HFFc6 (cell line): ENCODE results near the gene MAPKAP1. TPM values are rescaled to one million over a fixed set of nuclear protein-coding genes. Genes with fewer than 3 reads are reported as not detected.
A peak's percentile ranks its signal among the peaks of the same experiment; 100 is the strongest.

Experiments
- DNase-seq: peaks from one replicate; pipeline ENCODE4 v3.0.0-alpha.2; 2018
- H3K27ac Mint-ChIP-seq: 2 replicates; pipeline ENCODE4 v1.8.0; 2020; ENCODE audit warnings: mild to moderate bottlenecking, mixed read lengths
- H3K27me3 Mint-ChIP-seq: 2 replicates; pipeline ENCODE4 v1.8.0; 2021; ENCODE audit warnings: mild to moderate bottlenecking, moderate library complexity, mixed read lengths; ENCODE audit not compliant: insufficient read depth
- H3K36me3 Mint-ChIP-seq: 2 replicates; pipeline ENCODE4 v1.8.0; 2021; ENCODE audit warnings: low read depth, mixed read lengths
- H3K4me1 Mint-ChIP-seq: 2 replicates; pipeline ENCODE4 v1.8.0; 2020; ENCODE audit warnings: low read depth, mixed read lengths
- H3K4me3 Mint-ChIP-seq: 2 replicates; pipeline ENCODE4 v1.8.0; 2020; ENCODE audit warnings: mild to moderate bottlenecking, moderate library complexity, mixed read lengths
- H3K9me3 Mint-ChIP-seq: 2 replicates; pipeline ENCODE4 v1.8.0; 2020; ENCODE audit warnings: mild to moderate bottlenecking, mixed read lengths
- CTCF ChIP-seq: fragments of 200-600 bp; sonication (generic); IDR thresholded peaks from 2 replicates; pipeline ENCODE4 v1.5.0; 2021; ENCODE audit warnings: antibody characterized with exemption, mild to moderate bottlenecking
- total RNA-seq, 6 experiments: library from RNA; stranded (reverse); fragmentation: NEBNext Ultra II Directional; extraction: Animal tissue kit (Norgen Biotek cat#: 25700); gene quantifications; 2 replicates in 1 of 6; 3 replicates in 5 of 6; pipeline ENCODE4 v1.2.3, GENCODE V29; 2021

The MAPKAP1 gene
- total RNA-seq, 6 experiments from 2014 or later, result 115 to 167 (median 130) TPM

GRCh38 chr9:125659201-125659840 is 47.7 kb downstream of the MAPKAP1 start:
- Mint-ChIP-seq H3K9me3 (no peaks in the 10 kb centered on the region), H3K36me3 (peaks cover 16% of the 10 kb centered on the region), H3K4me3 (no peak overlapping the region), H3K27ac (no peak overlapping the region), H3K4me1 (peaks cover 53% of the 10 kb centered on the region), H3K27me3 (no peaks in the 10 kb centered on the region; the same call in 1 of the 2 replicates)
- DNase-seq, result no peak
- TF ChIP-seq CTCF, result no peak

GRCh38 chr9:125656560-125656959 is 50.4 kb downstream of the MAPKAP1 start:
- TF ChIP-seq CTCF, result no peak
- peaks cover 19% of the 10 kb centered on the region for H3K36me3 Mint-ChIP-seq
- peak overlapping the region; percentile 85 for H3K27ac Mint-ChIP-seq
- H3K27me3 Mint-ChIP-seq, result no peaks in the 10 kb centered on the region; the same call in 1 of the 2 replicates
- peaks cover 61% of the 10 kb centered on the region for H3K4me1 Mint-ChIP-seq
- peak overlapping the region; percentile 69; the same call in 1 of the 2 replicates for H3K4me3 Mint-ChIP-seq
- no peak for DNase-seq
- no peaks in the 10 kb centered on the region for H3K9me3 Mint-ChIP-seq

- Mint-ChIP-seq H3K4me1 (peaks cover 66% of the 10 kb centered on the region), H3K27ac (peak overlapping the region; percentile 85), H3K36me3 (peaks cover 19% of the 10 kb centered on the region), H3K27me3 (no peaks in the 10 kb centered on the region; the same call in 1 of the 2 replicates), H3K9me3 (no peaks in the 10 kb centered on the region), H3K4me3 (peak overlapping the region; percentile 69)
- DNase-seq, result peak; percentile 64
- no peak for TF ChIP-seq CTCF
Measured at GRCh38 chr9:125655691-125656410, 51.2 kb downstream of the MAPKAP1 start.

DNA sequence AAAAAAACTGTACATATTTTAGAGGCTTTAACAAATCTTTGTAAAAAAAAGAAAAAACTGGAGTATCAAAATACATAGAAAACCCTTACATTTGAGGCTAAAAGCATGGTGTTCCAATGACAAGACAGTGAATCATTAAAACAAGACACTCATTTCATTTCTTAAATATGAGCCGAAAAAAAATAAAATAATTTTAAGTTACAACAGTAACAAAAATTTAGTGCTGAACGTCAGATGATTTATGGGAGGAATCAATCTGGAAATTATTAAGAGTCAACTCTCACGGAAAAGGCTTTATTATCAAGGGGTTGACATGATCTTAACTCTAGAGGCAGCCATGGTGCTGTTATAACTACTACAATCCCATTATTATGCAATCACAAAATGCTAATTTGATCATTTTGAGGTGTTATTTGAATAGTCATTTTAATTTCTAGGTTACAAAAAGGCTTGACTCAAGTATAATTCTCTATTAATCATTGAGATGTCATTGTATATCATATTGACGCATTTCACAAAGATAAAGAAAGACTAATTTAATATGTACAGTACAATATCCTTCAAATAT is 51.9 kb downstream of the MAPKAP1 start:
- peak overlapping the region; percentile 57 for H3K4me3 Mint-ChIP-seq
- no peak for DNase-seq
- peak overlapping the region; percentile 85 for H3K27ac Mint-ChIP-seq
- no peaks in the 10 kb centered on the region; the same call in 1 of the 2 replicates for H3K27me3 Mint-ChIP-seq
- H3K4me1 Mint-ChIP-seq, result peaks cover 73% of the 10 kb centered on the region
- no peak for TF ChIP-seq CTCF
- H3K36me3 Mint-ChIP-seq, result peaks cover 24% of the 10 kb centered on the region
- H3K9me3 Mint-ChIP-seq, result no peaks in the 10 kb centered on the region

- no peak for TF ChIP-seq CTCF
- DNase-seq, result no peak
- H3K9me3 Mint-ChIP-seq, result no peaks in the 10 kb centered on the region
- H3K27me3 Mint-ChIP-seq, result no peaks in the 10 kb centered on the region; the same call in 1 of the 2 replicates
- peaks cover 27% of the 10 kb centered on the region for H3K36me3 Mint-ChIP-seq
- peak overlapping the region; percentile 85 for H3K27ac Mint-ChIP-seq
- H3K4me1 Mint-ChIP-seq, result peaks cover 83% of the 10 kb centered on the region
- H3K4me3 Mint-ChIP-seq, result peak overlapping the region; percentile 57; the same call in 1 of the 2 replicates
Measured at GRCh38 chr9:125654121-125654520, 52.9 kb downstream of the MAPKAP1 start.
